KOPT-K1 (cell line): ENCODE measurements around the gene RAD18.

Experiments
- H3K27ac ChIP-seq: fragments of 200-600 bp; sonication (generic); 2 replicates; pipeline ENCODE4 v1.5.1; 2016; ENCODE audit warnings: antibody characterized with exemption, mild to moderate bottlenecking, low read depth, low read length; ENCODE audit not compliant: poor library complexity, severe bottlenecking
- H3K36me3 ChIP-seq: fragments of 200-600 bp; sonication (generic); 2 replicates; pipeline ENCODE4 v1.5.1; 2017; ENCODE audit warnings: antibody characterized with exemption, mild to moderate bottlenecking, low read length, moderate library complexity; ENCODE audit not compliant: insufficient read depth
- H3K9me3 ChIP-seq: fragments of 200-600 bp; sonication (generic); 2 replicates; pipeline ENCODE4 v1.5.1; 2017; ENCODE audit warnings: antibody characterized with exemption, low read length, mild to moderate bottlenecking; ENCODE audit not compliant: insufficient read depth, poor library complexity, severe bottlenecking

RAD18 gene

GRCh38 chr3:8963137-8963853, at the start of gene RAD18:
Gene RAD18, minus strand, starts transcription at chr3:8963472. Its CDS starts 87 bp downstream, at chr3:8963385.
- H3K9me3 ChIP-seq, result no peaks in the 10 kb centered on the region
- peak within 1 kb of the TSS; percentile 63 for H3K27ac ChIP-seq
- peaks cover 31% of the 10 kb centered on the region for H3K36me3 ChIP-seq

- no peaks in the 10 kb centered on the region for H3K36me3 ChIP-seq
- no peaks in the 10 kb centered on the region for H3K9me3 ChIP-seq
- no peak overlapping the region for H3K27ac ChIP-seq
Measured at GRCh38 chr3:9012521-9012920, 49.2 kb upstream of the RAD18 start.

GRCh38 chr3:9009976-9010545, 46.8 kb upstream of the RAD18 start:
- no peaks in the 10 kb centered on the region for H3K9me3 ChIP-seq
- no peak overlapping the region for H3K27ac ChIP-seq

GRCh38 chr3:9008550-9009255, 45.4 kb upstream of the RAD18 start:
- no peak overlapping the region for H3K27ac ChIP-seq
- H3K36me3 ChIP-seq, result no peaks in the 10 kb centered on the region
- H3K9me3 ChIP-seq, result no peaks in the 10 kb centered on the region

More at GRCh38 chr3:9009976-9010545, 46.8 kb upstream of the RAD18 start:
- no peaks in the 10 kb centered on the region for H3K36me3 ChIP-seq

GRCh38 chr3:9007928-9008327, 44.7 kb upstream of the RAD18 start:
- Histone ChIP-seq H3K27ac (no peak overlapping the region), H3K36me3 (no peaks in the 10 kb centered on the region), H3K9me3 (no peaks in the 10 kb centered on the region)

GRCh38 chr3:9007213-9007612, 43.9 kb upstream of the RAD18 start:
- H3K36me3 ChIP-seq, result no peaks in the 10 kb centered on the region
- no peak overlapping the region for H3K27ac ChIP-seq
- no peaks in the 10 kb centered on the region for H3K9me3 ChIP-seq

- Histone ChIP-seq H3K9me3 (no peaks in the 10 kb centered on the region), H3K27ac (no peak overlapping the region), H3K36me3 (no peaks in the 10 kb centered on the region)
Measured at GRCh38 chr3:9000041-9000440, 36.8 kb upstream of the RAD18 start.

GRCh38 chr3:8997151-8997550, 33.9 kb upstream of the RAD18 start:
- Histone ChIP-seq H3K36me3 (no peaks in the 10 kb centered on the region), H3K9me3 (no peaks in the 10 kb centered on the region), H3K27ac (no peak overlapping the region)

- no peak overlapping the region for H3K27ac ChIP-seq
- H3K36me3 ChIP-seq, result no peaks in the 10 kb centered on the region
- no peaks in the 10 kb centered on the region for H3K9me3 ChIP-seq
Measured at GRCh38 chr3:8996681-8997121, 33.4 kb upstream of the RAD18 start.

GRCh38 chr3:8996216-8996615, 32.9 kb upstream of the RAD18 start:
- no peak overlapping the region for H3K27ac ChIP-seq
- no peaks in the 10 kb centered on the region for H3K36me3 ChIP-seq
- H3K9me3 ChIP-seq, result no peaks in the 10 kb centered on the region

GRCh38 chr3:8994226-8994625, 31.0 kb upstream of the RAD18 start:
- Histone ChIP-seq H3K9me3 (no peaks in the 10 kb centered on the region), H3K27ac (no peak overlapping the region), H3K36me3 (no peaks in the 10 kb centered on the region)

GRCh38 chr3:8993331-8993730, 30.1 kb upstream of the RAD18 start:
- Histone ChIP-seq H3K36me3 (no peaks in the 10 kb centered on the region), H3K27ac (no peak overlapping the region), H3K9me3 (no peaks in the 10 kb centered on the region)

GRCh38 chr3:8992854-8993253, 29.6 kb upstream of the RAD18 start:
- Histone ChIP-seq H3K36me3 (no peaks in the 10 kb centered on the region), H3K9me3 (no peaks in the 10 kb centered on the region), H3K27ac (no peak overlapping the region)

- Histone ChIP-seq H3K36me3 (no peaks in the 10 kb centered on the region), H3K27ac (no peak overlapping the region), H3K9me3 (no peaks in the 10 kb centered on the region)
Measured at GRCh38 chr3:8992199-8992598, 28.9 kb upstream of the RAD18 start.

GRCh38 chr3:8990266-8991215, 27.3 kb upstream of the RAD18 start:
- Histone ChIP-seq H3K36me3 (no peaks in the 10 kb centered on the region), H3K27ac (no peak overlapping the region)

More at GRCh38 chr3:8990266-8991215, 27.3 kb upstream of the RAD18 start:
- no peaks in the 10 kb centered on the region for H3K9me3 ChIP-seq
